ENCODE results near the gene CPZ.

The CPZ gene

GRCh38 chr4:8602686-8603430, 10.3 kb downstream of the CPZ start:
- in situ Hi-C loops (cut with MboI; ENCODE audit: low sequenced_read_pairs, unreplicated experiment): loop anchor here (25.0 kb wide), 1 partner anchor 309 kb away; no protein-coding TSS in a partner anchor
- no peak for TF ChIP-seq CTCF (IDR thresholded peaks at IDR 0.05; ENCODE audit: borderline replicate concordance, control extremely low read depth, extremely low read depth, insufficient read depth, missing control alignments)
- no peak for DNase-seq (ENCODE audit: low spot score)

GRCh38 chr4:8603931-8604330, 11.4 kb downstream of the CPZ start:
- in situ Hi-C loops (cut with MboI; ENCODE audit: low sequenced_read_pairs, unreplicated experiment): loop anchor here (25.0 kb wide), 1 partner anchor 308 kb away; no protein-coding TSS in a partner anchor
- no peak for TF ChIP-seq CTCF (IDR thresholded peaks at IDR 0.05; ENCODE audit: borderline replicate concordance, control extremely low read depth, extremely low read depth, insufficient read depth, missing control alignments)
- no peak for DNase-seq (ENCODE audit: low spot score)

- TF ChIP-seq CTCF (IDR thresholded peaks at IDR 0.05; ENCODE audit: borderline replicate concordance, control extremely low read depth, extremely low read depth, insufficient read depth, missing control alignments): no peak
- in situ Hi-C loops (cut with MboI; ENCODE audit: low sequenced_read_pairs, unreplicated experiment): loop anchor here (25.0 kb wide), 1 partner anchor 307 kb away; no protein-coding TSS in a partner anchor
- no peak for DNase-seq (ENCODE audit: low spot score)
Measured at GRCh38 chr4:8605289-8605688, 12.7 kb downstream of the CPZ start.

- in situ Hi-C loops (cut with MboI; ENCODE audit: low sequenced_read_pairs, unreplicated experiment): loop anchor here (25.0 kb wide), 1 partner anchor 306 kb away; no protein-coding TSS in a partner anchor
- DNase-seq (ENCODE audit: low spot score): no peak
- no peak for TF ChIP-seq CTCF (IDR thresholded peaks at IDR 0.05; ENCODE audit: borderline replicate concordance, control extremely low read depth, extremely low read depth, insufficient read depth, missing control alignments)
Measured at GRCh38 chr4:8606476-8606875, 13.9 kb downstream of the CPZ start.

GRCh38 chr4:8606966-8607365, 14.4 kb downstream of the CPZ start:
- TF ChIP-seq CTCF (IDR thresholded peaks at IDR 0.05; ENCODE audit: borderline replicate concordance, control extremely low read depth, extremely low read depth, insufficient read depth, missing control alignments): no peak
- in situ Hi-C loops (cut with MboI; ENCODE audit: low sequenced_read_pairs, unreplicated experiment): loop anchor here (25.0 kb wide), 1 partner anchor 305 kb away; no protein-coding TSS in a partner anchor

GRCh38 chr4:8607603-8608481, 15.3 kb downstream of the CPZ start:
- in situ Hi-C loops (cut with MboI; ENCODE audit: low sequenced_read_pairs, unreplicated experiment): loop anchor here (25.0 kb wide), 1 partner anchor 304 kb away; no protein-coding TSS in a partner anchor
- DNase-seq (ENCODE audit: low spot score): peak; percentile 86
- peak; percentile 91 for TF ChIP-seq CTCF (IDR thresholded peaks at IDR 0.05; ENCODE audit: borderline replicate concordance, control extremely low read depth, extremely low read depth, insufficient read depth, missing control alignments)

More at GRCh38 chr4:8606966-8607365, 14.4 kb downstream of the CPZ start:
- no peak for DNase-seq (ENCODE audit: low spot score)

All from GM13976 (cell line).